ENCODE measurements around the gene CCNQ.
"Not testable (repeated sequence)": the region's sequence is repeated elsewhere in the genome, so short reads cannot be mapped to it uniquely, and the experiment has no call there.

CCNQ gene

DNA sequence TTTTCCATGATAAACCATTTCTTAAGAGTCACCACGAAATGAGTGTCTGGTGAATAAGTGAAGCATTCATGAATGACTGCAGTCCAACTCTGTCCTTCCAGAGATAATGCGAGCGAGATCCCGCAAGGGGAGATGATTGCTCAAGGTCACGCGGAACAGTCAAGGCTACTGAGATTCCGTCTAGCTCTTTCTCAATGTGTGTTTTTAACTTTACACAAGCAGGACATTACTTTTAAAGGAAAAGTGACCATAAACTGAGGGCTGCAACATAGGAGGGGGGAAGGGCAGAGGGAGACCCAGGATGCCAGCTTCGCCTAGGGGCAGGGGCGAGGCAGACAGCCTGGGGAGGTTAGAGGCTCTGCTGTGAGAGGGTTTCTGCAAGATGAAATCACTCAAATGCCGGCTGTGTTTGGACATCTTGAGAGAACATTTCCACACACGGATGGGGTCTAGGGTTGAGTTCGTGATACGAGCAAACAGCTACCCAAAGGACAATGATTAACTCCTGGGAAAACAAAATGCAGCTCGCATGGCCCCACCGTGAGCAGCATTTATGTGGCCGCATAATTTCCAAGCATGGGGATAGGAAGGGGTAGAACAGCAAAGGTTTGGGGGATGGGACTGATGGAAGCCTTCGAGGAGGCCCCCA, 23.8 kb upstream of the CCNQ start:
- DNase-seq: no peak

DNA sequence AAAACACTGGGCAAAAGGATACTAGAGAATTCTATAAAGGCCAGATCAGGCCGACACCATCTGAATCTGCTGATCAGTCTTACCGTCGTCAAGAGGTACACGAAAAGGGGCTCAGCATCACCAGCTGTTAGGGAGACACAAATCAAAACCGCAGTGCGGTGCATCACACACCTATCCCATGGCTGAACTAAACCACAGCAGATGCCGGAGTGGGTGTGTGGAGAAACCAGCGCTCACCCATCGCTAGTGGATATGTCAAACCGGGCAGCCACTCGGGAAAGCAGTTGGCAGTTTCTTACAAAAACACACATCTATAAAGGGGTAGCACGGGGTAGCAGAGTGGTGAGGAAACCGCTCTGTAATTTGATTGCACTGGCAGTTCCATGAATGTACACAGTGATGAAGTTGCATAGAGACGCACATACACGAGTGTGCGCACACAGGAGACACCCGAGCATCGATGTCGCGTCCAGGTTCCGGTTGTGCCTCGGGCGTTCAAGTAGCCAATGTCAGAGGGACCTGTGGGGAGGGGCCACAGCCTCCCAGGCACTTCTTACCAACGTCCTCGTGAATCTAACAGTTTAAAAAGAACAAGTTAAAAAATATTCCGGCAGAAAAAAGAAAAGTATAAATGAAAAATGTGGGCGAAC, 23.1 kb upstream of the CCNQ start:
- DNase-seq: no peak

DNA sequence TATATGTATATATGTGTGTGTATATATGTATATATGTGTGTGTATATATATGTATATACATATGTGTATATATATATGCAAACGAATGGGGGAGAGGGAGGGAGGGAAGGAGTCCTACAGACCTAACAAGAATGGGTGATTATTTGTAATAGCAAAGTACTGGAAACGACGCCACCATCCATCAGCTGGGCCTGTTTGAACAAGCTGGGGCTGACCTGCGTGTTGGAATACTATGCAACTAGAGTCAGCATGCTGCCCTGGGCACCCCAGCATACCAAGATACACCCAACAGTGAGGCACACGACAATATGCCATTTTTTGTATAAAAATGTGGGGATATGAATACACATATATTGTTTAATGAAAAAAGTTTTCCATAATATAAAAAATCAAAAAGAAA, 21.6 kb upstream of the CCNQ start:
- DNase-seq: no peak

DNA sequence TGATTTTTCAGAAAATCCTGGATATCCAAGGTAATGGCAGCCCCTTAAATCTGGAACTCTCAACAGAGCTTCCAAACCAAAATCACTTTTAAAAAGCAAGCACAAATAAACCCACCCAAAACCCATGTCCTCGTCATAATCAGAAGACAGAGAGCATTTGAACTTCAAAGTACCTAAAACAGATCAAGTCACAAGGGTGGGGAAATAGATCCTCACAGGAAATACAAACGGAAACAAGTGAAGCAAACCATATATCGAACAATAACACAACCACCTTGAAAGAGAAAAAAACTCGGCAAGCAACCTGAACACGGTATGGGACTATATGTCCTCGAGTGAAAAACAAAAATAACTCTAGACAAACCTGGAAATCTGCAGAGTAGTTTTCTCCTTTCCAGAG, 15.9 kb upstream of the CCNQ start:
- DNase-seq: no peak

DNA sequence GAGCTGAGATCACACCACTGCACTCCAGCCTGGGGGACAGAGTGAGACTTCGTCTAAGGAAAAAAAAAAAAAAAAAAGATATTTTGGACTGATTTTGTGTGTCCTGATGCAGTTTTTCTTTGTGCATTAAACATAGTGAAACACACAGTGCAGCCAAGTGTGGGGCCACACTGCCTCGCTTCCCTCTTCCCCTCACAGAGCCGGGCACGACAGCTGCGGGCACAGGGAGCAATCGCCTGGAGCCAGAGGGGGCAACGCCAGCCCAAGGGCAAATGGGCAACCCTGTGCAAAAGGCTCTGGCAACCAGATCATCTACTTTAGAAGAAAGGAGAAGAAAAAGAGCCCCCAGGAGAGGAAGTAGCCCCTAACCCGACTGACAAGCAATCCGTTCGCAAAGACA, 13.5 kb upstream of the CCNQ start:
- DNase-seq: no peak

DNA sequence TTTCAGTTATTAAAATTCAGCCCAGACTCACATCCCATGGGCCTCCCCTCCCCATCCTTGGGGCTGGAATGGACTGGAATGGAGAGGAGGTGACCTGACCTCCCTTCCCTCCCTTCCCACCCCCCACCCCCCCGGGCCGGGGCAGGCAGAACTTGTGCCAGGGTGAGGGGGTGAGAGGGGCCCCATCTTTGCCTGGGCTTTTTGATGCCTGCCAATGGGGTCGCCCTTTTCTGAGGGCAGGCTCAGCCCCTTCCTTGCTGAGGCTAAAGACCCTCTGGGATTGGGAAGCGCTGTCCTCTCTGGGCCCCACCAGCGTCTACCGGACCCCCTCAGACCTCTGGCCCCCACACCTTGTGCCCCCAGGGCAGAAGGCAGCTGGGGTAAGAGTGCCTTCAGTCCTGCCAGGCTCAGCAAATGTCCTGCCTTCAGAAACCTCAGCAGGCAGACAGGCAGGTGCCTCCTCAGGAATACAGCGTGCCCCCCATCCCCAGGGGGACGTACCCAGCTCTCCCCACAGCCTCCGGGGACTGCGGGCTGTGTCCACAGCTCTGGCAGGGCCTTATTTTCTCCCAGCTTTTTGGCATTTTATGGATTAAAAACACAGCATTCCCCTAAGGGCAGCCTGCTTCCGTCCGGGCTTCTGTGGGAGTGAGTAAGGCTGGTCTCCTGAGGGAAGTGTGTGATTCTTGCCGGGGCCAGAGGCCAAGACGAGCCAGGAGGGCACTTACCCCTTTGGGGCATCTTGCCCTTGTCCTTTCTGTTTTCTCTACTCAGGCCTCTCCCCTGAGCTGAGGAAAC, 12.6 kb upstream of the CCNQ start:
- DNase-seq: no peak

DNA sequence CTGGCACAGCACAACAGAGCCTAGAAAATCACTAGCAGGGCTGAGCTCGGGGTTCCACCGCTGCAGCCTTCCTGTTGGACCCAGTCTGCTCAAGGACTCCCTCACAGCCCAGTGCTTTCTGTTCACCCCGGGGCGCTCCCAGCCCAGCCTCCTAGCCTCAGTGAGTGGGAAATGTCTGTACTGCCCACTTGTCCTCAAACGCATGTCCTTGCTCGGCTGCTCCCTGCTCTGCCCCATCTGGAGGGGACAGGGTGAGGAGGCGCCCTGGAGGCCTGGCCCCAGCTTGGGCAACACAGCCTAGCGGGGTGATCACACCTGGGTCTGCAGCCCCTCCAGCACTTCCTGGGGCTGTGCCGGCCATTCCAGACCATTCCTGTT, 11.9 kb upstream of the CCNQ start:
- no peak for DNase-seq

DNA sequence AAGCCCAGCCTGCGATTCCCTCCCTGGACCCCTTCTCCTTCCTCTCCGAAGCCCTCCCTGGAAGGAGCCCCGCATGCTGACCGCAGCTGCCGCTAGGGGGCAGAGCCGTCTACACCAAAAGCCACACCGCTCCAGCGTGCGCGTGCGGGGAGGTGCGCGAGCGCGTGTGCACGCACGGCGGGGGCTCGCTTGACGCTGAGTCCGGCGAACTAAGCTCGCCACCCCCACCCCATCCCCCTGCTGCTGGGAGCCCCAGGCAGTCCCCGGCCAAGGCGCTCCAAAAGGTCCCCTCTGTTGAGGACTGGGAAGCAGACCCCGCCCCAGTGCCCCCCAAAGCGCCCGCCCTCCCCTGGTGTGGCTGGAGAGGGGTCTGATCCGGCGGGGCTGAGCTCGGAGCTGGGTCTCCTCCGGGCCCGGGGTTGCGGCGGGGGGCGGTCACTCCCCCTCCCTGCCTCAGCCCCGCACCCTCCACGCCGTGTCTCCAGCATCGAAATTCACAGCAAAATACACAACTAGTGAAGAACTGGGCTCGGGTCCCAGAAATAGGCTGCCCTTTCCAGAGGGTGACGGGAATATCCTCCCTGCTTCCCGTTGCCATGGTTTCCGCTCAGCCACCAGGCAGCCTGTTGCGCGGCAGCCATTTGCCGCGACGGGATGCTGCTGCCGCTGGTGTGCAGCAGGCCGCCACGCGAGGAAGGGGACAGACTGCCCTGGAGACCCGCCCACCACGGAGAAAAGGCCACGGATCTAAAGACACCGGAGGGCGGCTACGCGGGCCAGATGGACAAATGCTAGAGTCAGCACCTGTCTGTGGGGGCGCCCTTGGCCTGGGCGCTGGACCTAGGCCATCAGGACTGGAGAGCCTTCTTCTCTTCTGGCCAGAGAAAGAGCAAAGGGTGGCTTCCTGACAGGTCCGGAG, 11.2 kb upstream of the CCNQ start:
- DNase-seq: peak; percentile 24 to 61

DNA sequence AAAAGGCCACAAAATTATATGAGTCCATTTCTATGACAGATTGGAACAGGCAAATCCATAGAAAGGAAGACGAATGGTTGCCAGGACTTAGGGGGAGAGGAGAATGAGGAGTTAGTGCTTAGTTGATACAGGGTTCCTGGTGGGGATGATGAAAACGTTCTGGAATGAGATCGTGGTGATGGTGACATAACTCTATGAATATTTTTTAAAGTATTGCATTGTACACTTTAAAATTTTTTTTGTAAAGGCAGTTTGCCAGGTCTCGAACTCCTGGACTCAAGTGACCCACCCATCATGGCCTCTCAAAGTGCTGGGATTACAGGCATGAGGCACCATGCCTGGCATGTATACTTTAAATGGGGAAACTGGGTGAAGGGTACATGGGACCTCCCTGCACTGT, 9.9 kb upstream of the CCNQ start:
- no peak for DNase-seq

DNA sequence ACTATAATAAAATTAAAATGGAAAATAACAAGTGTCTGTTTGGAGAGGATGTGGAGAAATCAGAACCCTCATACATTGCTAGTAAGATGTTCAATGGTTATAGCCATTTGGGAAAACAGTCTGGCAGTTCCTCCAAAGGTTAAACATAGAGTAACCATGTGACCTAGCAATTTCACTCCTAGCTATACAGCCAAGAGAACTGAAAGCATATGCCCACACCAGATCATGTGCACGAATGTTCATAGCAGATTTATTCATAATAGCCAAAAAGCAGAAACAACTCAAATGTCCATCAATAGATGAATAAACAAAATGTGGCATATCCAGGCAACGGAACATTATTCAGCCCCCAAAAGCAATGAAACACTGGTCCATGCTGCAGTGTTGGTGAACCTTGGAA, 9.4 kb upstream of the CCNQ start:
- no peak for DNase-seq

DNA sequence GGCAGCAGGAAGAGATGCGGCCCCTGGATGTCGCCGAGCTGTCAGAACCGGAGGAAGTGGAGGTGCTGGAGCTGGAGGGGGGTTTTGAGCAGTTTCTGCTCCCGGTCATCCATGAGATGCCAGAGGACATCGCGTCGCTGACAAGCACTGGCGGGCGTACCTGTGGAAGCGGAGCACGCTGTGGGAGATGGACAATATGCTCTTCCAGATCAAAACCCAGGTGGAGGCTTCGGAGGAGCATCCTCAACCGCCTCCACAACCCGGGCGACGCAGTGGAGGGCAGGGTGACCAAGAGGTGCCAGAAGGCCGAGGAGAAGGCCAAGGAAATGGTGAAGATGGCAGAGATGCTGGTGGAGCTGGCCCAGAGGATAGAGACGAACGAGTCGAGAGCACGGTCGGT, 7.6 kb upstream of the CCNQ start:
- no peak for DNase-seq

DNA sequence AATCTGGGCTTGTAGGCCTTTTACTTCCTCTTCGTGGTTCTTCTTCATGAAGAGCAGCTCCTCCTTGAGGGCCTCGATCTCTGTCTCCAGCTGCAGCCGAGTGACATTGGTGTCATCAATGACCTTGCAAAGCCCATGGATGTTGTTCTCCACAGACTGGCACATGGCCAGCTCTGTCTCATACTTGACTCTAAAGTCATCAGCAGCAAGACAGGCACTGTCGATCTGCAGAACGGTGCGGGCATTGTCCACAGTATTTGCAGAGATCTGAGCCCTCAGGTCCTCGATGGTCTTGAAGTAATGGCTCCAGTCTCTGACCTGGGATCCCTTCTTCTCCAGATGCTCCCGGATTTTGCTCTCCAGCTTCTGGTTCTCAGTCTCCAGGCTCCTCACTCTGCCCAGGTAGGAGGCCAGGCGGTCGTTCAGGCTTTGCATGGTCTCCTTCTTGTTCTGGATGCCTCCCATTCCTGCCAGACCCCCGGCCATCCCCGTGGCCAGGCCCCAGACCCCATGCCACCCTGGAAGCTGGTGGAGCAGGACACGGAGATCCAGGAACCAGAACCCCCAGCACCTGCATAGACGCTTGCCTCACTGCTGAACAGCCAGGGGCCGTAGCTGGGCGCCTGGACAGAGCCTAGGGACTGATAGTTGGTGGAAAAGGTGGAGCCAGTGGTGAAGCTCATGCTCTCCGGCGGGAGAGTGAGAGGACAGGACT, 5.9 kb upstream of the CCNQ start:
- DNase-seq: not testable (repeated sequence)

DNA sequence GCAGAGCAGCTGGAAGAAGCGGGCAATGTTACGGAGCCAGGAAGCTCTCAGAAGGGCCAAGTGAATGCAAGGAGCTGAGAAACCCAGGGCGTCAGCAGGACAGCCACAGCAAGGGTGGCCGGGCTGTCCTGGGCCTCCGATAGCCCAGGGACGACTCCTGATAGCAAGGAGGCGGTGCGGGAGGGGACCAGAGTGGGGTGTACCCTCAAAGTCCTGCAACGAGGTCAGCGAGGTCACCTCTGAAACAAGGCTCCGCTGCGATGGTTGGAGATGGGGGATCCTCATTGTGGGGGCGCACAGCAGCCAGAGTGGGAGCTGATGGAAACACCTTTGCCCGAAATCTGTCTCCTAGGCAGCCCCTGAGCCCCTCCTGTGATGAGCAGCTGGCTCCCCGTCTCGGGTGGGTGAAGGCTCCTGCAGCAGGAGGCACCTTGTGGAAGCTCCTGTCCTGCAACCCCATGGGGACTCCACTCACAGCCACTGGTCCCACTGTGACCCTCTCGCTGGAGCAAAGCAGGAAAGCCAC, 4.3 kb upstream of the CCNQ start:
- no peak for DNase-seq

DNA sequence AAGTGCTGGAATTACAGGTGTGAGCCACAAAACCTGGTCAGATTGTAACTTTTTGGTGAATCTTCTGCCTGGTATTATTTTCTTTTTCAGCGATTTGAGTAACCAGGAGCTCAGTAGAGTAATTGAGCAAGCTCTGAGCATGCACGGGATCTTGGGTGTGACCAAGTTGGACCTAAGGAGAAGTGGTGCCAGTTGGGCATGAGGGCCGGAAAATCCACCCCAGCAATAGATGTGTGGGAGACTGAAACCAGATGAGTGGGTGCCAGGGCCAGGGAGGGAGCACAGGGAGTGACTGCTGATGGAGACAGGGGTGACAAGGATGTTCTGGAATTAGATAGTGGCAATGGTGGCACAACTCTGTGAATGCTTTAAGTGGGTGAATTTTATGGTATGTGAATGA, 3.7 kb upstream of the CCNQ start:
- DNase-seq: no peak

DNA sequence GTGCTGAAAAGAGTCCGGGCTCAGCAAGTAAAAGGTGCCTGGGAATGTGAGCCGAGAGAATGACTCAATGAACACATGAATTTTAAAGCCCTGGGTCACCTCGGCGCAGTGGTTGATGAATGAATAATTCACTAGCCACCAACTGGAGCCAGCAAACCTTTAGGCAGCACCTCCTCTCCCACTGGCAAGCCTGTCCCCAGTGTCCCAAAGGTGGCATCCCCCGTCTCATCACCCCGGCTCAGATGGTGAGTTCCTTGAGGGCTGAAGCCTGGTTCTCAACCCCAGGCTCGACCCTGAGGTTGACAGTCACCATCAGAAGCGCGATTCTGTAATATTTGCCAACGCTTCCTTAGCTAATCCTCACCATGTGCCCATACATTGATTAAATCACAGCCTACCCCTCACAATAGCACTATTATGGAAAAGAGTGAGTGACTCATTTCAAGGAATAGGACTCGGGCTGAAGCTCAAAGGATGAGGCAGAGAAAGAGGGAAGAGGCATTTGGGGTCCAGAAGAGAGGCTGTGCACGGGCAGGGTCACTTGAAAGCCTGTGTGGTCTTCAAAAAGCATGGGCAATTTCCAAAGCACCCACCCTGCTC, 2.7 kb upstream of the CCNQ start:
- no peak for DNase-seq

DNA sequence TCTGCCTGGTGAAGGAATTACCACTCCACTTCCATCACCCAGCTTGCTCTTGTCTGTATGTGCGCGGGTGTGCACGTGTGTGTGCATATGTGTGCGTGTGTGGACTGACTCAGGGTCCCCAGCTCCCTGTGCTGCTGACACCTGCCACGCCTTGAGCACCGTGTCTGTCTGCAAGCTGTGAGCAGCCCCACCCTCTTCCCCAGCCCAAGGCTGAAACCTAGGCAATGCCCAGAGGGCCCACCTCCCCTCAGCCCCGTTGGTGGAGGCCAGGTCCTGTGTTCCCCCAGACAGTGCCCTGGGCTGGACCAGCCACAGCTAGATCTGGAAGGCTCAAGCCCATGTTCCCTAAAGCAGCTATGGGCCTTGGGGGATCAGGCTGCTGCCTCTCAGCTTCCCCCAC, 2.0 kb upstream of the CCNQ start:
- no peak for DNase-seq

DNA sequence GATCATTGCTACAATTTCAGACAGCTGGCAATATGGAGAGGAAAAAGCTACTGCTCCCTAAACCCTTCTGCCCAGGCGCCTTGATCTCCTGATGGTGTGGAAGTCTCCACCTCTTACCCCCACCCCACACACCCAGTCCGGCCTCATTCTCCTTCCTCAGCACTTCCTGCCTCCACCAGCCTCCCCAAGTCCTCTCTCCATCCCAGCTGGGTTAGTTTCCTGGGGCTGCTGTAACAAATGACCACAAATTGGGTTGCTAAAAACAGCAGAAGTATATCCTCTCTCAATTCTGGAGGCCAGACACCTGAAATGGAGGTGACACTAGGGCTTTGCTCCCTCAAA, 1.1 kb upstream of the CCNQ start:
- no peak for DNase-seq

DNA sequence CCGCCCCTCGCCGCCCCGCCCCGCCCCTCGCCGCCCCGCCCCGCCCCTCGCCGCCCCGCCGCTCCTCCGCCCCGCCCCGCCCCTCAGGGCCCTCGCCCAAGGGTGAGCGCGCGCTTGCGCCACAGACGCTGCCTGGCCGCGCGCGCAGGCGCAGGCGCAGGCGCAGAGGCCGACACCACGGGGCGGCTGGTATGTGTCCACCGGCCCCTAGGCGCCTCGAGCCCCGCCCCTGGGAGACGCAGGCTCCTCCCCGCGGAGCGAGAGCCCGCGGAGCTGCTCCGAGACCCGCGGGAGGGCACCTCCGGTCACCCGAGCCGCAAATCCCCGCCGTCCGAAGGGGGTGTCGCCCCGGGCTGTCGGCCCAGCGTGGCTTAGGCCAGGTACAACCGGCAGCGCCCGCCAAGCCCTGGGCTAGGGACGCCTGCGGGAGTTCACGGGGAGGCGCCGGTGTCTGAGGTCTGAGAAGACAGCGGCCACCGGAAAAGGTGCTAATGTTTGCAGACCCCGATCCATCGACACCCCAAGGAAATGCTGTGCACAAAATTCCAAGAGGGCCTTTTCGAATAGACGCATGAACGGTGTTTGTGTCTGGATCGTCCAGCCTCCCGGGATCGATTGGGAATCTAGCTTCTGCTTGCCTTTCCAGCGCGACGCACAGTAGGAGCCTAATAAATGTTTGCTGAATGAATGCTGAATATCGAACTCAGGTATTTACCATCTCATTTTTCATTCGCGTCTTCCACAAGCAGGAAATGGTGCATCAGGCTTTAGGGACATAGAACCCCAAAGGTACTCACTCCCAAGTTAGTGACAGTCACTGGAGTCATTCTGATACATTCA, 473 bp upstream of the CCNQ start:
- DNase-seq: peak; percentile 63 to 78

DNA sequence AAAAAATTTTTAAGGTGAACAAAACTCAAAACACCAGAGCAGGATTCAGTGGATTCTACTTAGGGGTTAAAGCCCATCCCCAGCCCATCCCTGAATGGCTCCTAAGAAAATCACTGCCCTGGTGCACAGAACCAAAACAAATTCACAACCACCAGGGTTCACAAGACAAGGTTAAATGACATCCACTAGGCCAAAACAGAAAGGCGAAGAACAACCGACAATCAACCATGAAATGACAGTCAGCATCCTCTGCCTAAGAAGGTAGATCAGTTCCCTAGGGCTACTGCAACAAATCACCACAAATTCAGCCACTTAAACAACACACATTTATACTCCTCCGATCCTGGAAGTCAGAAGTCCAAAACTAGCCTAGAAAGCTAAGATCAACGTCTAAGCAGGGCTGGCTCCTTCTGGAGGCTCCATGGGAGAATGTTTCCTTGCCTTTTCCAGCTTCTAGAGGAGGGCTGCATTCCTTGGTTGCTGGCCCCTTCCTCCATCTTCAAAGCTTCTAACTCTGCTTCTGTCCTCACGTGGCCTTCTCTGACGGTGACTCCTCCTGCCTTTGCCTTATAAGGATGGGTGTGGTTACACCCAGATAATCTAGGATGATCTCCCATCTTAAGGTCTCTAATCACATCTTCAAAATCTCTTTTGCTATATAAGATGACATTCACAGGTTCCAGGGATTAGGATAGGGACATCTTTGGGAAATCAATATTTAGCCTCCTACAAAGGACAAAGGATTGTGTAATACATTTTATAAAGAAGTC, 1.8 kb downstream of the CCNQ start:
- no peak for DNase-seq

All from SHP77 (cell line).